NB4 (cell line): Measurements from ENCODE around the gene UBE2I.

Experiments used
- CTCF ChIP-seq: IDR thresholded peaks from one replicate; pipeline ENCODE4 v1.5.1; 2012; ENCODE audit warnings: low read depth, low read length
- MAX ChIP-seq: IDR thresholded peaks from 2 replicates; pipeline ENCODE4 v1.6.1; 2011; ENCODE audit warnings: low read depth, low read length

- TF ChIP-seq MAX (no peak), CTCF (no peak)
Measured at GRCh38 chr16:1357906-1358566, 48.6 kb downstream of the UBE2I start.
